Measurements from ENCODE around the gene STRIP1.
"Not testable (repeated sequence)": the region's sequence is repeated elsewhere in the genome, so short reads cannot be mapped to it uniquely, and the experiment has no call there.

The STRIP1 gene

GRCh38 chr1:110068646-110069403 lies 34.4 kb downstream of the STRIP1 start:
- no peak for DNase-seq (ENCODE audit: low read depth)

DNA sequence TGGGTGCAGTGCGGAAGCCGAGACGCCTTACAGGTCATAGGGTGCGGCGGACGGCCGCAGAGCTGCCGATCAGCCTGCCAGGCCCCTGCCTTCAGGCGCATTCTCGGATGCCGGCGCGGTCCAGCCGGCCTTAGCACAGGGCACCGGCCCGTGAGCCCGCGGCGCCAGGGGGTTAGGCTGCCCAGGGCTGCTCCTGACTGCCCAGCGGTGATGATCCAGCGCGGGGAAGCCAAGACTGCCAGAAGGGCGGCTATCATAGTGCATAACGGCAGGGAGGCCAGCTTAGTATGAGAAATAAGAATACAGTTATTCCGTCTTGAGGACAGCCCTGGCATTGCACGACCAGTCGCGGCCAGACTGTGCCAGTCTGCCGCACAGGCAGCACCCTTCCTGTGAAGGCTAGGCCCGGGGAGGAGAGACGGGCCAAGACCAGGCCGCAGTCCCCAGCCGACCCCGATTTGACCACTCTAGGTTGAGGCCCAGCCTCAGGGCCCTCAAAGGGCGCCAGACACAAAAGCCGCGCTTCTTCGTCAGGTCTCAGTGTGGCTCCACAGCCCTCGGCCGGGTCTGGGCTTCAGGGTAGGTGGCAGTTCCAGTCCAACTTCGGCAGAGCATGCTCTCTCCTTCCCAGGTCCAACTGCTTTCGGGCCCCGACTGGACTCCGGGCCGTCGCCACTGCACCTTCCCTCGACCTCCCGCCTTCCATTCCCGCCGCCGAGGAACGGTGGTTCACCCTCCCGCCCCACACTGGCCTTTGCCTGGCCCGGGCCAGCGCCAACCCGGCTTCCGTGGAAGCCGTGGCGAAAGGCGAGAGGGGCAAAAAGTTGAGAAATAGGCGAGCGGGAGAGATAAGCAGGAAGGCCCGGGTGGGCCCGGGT lies 35.2 kb downstream of the STRIP1 start:
- DNase-seq (ENCODE audit: low read depth) = no peak

DNA sequence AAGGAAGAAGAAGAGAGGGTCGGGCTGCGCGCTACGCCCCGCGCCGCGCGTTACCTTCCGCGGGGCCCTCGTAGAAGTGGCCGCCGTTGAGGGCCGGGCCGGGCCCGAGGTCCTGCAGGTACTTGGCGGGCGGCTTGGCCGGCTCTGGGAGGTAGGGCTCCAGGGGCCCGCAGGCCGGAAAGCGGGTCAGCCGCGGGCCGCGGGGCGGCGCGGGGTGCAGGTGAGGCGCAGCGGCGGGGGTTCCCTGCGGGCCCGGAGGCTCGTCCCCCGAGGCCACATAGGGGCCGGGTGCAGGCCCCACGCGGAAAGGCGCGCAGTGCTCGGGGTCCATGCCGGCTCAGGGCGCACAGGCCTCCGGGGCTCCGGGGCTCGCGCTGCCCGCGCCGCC lies 35.9 kb downstream of the STRIP1 start:
- no peak for DNase-seq (ENCODE audit: low read depth)

- DNase-seq (ENCODE audit: low read depth) = no peak
Measured at GRCh38 chr1:110070671-110071242, 36.3 kb downstream of the STRIP1 start, which contains the start of gene ALX3. Gene ALX3, minus strand, starts transcription at chr1:110070672. Its CDS starts 60 bp downstream, at chr1:110070612.

- no peak for DNase-seq (ENCODE audit: low read depth)
Measured at GRCh38 chr1:110074166-110074565, 39.7 kb downstream of the STRIP1 start.

DNA sequence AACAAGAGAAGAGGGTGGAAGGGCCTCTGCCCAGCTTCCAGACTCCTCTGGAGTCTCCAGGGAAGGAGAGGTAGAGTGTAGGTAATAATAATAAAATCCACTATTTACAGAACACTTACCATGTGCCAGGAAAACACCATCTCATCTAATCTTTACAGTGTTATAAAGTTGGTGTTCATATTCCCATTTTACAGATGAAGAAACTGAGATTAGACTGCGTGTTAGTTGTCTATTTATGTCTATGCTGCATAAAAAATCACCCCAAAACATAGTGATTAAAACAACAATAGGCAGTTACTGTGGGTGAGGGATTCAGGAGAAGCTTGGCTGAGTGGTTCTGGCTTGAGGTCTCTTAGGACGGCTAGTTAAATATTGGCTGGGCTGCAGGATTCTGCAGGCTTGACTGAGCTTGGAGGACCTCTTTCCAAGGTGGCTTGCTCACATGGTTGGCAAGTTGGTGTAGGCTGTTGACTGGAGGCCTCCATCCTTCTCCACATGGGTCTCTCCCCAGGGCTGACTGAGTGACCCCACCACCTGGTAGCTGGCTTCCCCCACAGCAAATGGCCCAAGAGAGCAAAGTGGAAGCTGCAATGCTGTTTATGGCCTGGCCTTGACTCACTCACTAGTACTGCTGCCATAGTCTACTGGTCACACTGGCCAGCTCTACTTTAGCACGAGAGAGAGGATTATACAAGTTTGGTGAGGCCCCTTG lies 42.5 kb downstream of the STRIP1 start:
- no peak for DNase-seq (ENCODE audit: low read depth)

- not testable (repeated sequence) for DNase-seq (ENCODE audit: low read depth)
Measured at GRCh38 chr1:110079995-110080394, 45.6 kb downstream of the STRIP1 start.

- DNase-seq (ENCODE audit: low read depth) = no peak
Measured at GRCh38 chr1:110081061-110081460, 46.6 kb downstream of the STRIP1 start.

DNA sequence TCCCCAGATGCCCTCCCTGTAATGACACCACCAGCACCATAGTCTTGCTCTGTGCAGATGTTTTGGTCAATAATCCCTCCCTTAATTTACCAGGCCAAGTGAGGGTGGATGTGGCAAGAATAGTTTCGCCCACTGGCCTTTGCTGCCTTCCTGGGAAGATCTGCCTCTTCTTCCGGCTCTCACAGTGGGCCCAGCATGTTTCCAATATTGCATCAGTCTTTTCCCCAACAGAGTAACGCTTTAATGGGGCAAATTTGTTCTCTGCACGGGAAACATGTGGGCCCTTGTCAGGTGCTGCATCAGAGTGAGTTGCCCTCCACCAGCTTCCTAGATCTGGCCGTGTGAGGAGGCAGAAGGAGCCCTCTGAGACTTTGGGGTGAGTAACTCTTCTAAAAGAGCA lies 48.1 kb downstream of the STRIP1 start:
- no peak for DNase-seq (ENCODE audit: low read depth)

GRCh38 chr1:110083061-110083865 lies 48.8 kb downstream of the STRIP1 start:
- DNase-seq (ENCODE audit: low read depth) = no peak

- no peak for DNase-seq (ENCODE audit: low read depth)
Measured at GRCh38 chr1:110083866-110084226, 49.4 kb downstream of the STRIP1 start.

- no peak for DNase-seq (ENCODE audit: low read depth)
Measured at GRCh38 chr1:110084227-110085078, 50.0 kb downstream of the STRIP1 start.

GRCh38 chr1:110085671-110086070 lies 51.2 kb downstream of the STRIP1 start:
- no peak for DNase-seq (ENCODE audit: low read depth)

GRCh38 chr1:110086961-110087360 lies 52.5 kb downstream of the STRIP1 start:
- DNase-seq (ENCODE audit: low read depth) = no peak

DNA sequence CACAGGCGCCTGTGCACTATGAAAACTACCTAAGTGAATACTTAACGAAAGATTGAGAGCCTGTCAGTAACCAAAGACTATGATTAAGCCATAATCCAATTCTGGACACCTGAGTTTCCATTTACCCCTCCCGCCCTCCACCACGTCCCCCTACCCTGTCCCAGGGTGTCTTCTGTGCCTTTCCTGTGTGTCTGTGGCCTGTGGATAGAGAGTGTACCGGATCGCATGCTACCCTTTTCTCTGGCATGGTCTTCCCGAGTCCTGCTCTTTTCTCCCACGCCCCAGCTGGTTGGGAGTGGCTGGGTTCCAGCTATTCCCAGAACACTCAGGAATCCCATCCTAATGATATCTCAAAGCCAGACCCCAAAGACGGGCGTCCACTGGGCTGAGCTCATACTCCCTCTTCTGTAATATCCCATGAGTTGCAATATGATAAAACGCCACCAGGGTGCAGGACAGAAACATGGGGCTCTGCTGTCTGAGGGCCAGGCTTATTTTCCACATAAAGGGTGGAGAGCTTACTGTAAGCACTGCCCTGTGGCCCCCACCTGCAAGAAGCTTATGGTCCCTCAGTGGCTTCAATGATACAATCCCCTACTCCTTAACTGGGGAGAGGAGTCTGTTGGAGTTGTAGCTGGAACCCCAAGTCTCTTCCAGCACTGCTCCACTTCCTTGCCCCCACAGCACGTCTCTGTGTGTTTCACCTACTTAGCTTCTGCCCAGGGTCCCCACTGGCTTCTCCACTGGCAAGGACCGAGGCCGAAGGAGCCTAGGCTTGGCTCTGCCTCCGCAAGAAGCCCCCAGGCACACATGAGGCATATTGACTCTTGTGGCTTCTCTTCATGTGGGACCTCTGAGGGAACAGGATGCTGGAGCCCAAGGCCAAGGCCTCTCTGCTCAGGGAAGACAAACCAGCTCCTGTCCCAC lies 53.7 kb downstream of the STRIP1 start:
- DNase-seq (ENCODE audit: low read depth) = no peak

GRCh38 chr1:110088739-110089316 lies 54.4 kb downstream of the STRIP1 start:
- DNase-seq (ENCODE audit: low read depth) = no peak

- DNase-seq (ENCODE audit: low read depth) = no peak
Measured at GRCh38 chr1:110089561-110090275, 55.3 kb downstream of the STRIP1 start.

DNA sequence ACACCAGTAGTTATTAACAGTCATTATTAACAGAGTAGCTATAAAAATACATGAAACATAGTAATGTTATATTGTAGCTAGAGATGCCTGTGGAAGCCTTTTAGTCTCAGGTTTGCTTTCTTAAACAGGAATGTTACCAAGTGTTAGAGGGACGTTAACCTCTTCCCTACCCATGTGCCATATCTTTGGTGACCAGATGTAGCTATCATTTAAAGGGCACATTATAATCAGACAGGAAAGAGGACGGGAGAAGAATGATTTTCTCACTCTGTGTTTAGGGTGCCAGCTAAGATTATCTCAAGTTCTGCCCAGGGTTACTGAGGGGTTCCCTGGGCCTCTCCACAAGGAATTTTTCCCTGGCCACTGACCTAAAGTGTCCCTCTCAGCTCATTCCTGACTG lies 57.0 kb downstream of the STRIP1 start:
- no peak for DNase-seq (ENCODE audit: low read depth)
